Loucy (cell line): ENCODE results near the gene CDHR2.
A peak's percentile ranks its signal among the peaks of the same experiment; 100 is the strongest.

Experiments
- H2AFZ ChIP-seq: fragments of 200-600 bp; sonication (generic); 2 replicates; pipeline ENCODE4 v1.6.0; 2016; ENCODE audit warnings: antibody characterized with exemption, mild to moderate bottlenecking, low read length, moderate library complexity
- H3F3A ChIP-seq: fragments of 200-600 bp; 2 replicates; pipeline ENCODE4 v1.6.0; 2016; ENCODE audit warnings: antibody characterized with exemption, low read depth, mild to moderate bottlenecking
- H3K27me3 ChIP-seq: fragments of 200-600 bp; sonication (generic); 2 replicates; pipeline ENCODE4 v1.6.1; 2014; ENCODE audit warnings: low read length, mild to moderate bottlenecking; ENCODE audit not compliant: insufficient read depth, poor library complexity, severe bottlenecking
- H3K36me3 ChIP-seq: fragments of 200-600 bp; sonication (generic); 2 replicates; pipeline ENCODE4 v1.6.1; 2016; ENCODE audit warnings: low read length; ENCODE audit not compliant: insufficient read depth
- H3K4me1 ChIP-seq: fragments of 200-600 bp; sonication (generic); 2 replicates; pipeline ENCODE4 v1.5.1; 2014; ENCODE audit warnings: low read length, mild to moderate bottlenecking; ENCODE audit not compliant: insufficient read depth, poor library complexity, severe bottlenecking
- H3K4me2 ChIP-seq: fragments of 200-600 bp; sonication (generic); 2 replicates; pipeline ENCODE4 v1.6.0; 2014; ENCODE audit warnings: antibody characterized with exemption, low read length, low read depth, mild to moderate bottlenecking; ENCODE audit not compliant: poor library complexity, severe bottlenecking
- H3K4me3 ChIP-seq: fragments of 200-600 bp; sonication (generic); 2 replicates; pipeline ENCODE4 v1.5.1; 2014; ENCODE audit warnings: low read length, mild to moderate bottlenecking, mixed read lengths; ENCODE audit not compliant: poor library complexity, severe bottlenecking
- H3K79me2 ChIP-seq: fragments of 200-600 bp; sonication (generic); 2 replicates; pipeline ENCODE4 v1.6.1; 2014; ENCODE audit warnings: low read length; ENCODE audit not compliant: insufficient read depth
- H3K9ac ChIP-seq: fragments of 200-600 bp; sonication (generic); 2 replicates; pipeline ENCODE4 v1.6.0; 2014; ENCODE audit warnings: mild to moderate bottlenecking, low read depth, low read length, moderate library complexity; ENCODE audit not compliant: poor library complexity, severe bottlenecking
- H3K9me2 ChIP-seq: fragments of 200-600 bp; sonication (generic); replicated peaks from 2 replicates; pipeline ENCODE4 v1.6.1; 2016; ENCODE audit warnings: low read depth, low read length, mixed read lengths
- H3K9me3 ChIP-seq: fragments of 200-600 bp; sonication (generic); 2 replicates; pipeline ENCODE4 v1.6.1; 2014; ENCODE audit warnings: mild to moderate bottlenecking, antibody characterized with exemption, low read length, low read depth; ENCODE audit not compliant: insufficient read depth
- H4K20me1 ChIP-seq: fragments of 200-600 bp; sonication (generic); 2 replicates; pipeline ENCODE4 v1.6.0; 2014; ENCODE audit warnings: antibody characterized with exemption, low read length, mild to moderate bottlenecking; ENCODE audit not compliant: insufficient read depth, poor library complexity, severe bottlenecking
- EZH2phosphoT487 ChIP-seq: fragments of 200-600 bp; IDR thresholded peaks from 2 replicates; pipeline ENCODE4 v1.6.1; 2018; ENCODE audit warnings: antibody characterized with exemption, mild to moderate bottlenecking, moderate library complexity, borderline replicate concordance
- TF ChIP-seq, protein P1 (sequence below): fragments of 200-600 bp; sonication (generic); conservative IDR thresholded peaks from 2 replicates; pipeline ENCODE4 v1.5.1; 2014; ENCODE audit warnings: mild to moderate bottlenecking, antibody characterized with exemption, low read length

CDHR2 gene

GRCh38 chr5:176578391-176578808 is 29.3 kb downstream of the CDHR2 start:
- H3K27me3 ChIP-seq: no peaks in the 10 kb centered on the region
- no peak overlapping the region for H3K4me2 ChIP-seq
- H3K4me3 ChIP-seq: no peak overlapping the region
- H3K9me2 ChIP-seq: no peaks in the 10 kb centered on the region
- no peaks in the 10 kb centered on the region for H3K4me1 ChIP-seq
- no peaks in the 10 kb centered on the region for H3K36me3 ChIP-seq
- H2AFZ ChIP-seq: no peak overlapping the region
- H4K20me1 ChIP-seq: no peaks in the 10 kb centered on the region
- H3F3A ChIP-seq: no peaks in the 10 kb centered on the region
- no peak overlapping the region for H3K9ac ChIP-seq
- TF ChIP-seq, protein P1, sequence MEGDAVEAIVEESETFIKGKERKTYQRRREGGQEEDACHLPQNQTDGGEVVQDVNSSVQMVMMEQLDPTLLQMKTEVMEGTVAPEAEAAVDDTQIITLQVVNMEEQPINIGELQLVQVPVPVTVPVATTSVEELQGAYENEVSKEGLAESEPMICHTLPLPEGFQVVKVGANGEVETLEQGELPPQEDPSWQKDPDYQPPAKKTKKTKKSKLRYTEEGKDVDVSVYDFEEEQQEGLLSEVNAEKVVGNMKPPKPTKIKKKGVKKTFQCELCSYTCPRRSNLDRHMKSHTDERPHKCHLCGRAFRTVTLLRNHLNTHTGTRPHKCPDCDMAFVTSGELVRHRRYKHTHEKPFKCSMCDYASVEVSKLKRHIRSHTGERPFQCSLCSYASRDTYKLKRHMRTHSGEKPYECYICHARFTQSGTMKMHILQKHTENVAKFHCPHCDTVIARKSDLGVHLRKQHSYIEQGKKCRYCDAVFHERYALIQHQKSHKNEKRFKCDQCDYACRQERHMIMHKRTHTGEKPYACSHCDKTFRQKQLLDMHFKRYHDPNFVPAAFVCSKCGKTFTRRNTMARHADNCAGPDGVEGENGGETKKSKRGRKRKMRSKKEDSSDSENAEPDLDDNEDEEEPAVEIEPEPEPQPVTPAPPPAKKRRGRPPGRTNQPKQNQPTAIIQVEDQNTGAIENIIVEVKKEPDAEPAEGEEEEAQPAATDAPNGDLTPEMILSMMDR: peak; percentile 44
- TF ChIP-seq EZH2phosphoT487: no peak
- H3K9me3 ChIP-seq: no peaks in the 10 kb centered on the region
- no peaks in the 10 kb centered on the region for H3K79me2 ChIP-seq

- Histone ChIP-seq H3F3A (no peaks in the 10 kb centered on the region), H3K4me2 (no peak overlapping the region), H3K36me3 (no peaks in the 10 kb centered on the region), H3K9me2 (no peaks in the 10 kb centered on the region), H3K79me2 (no peaks in the 10 kb centered on the region), H2AFZ (no peak overlapping the region), H3K9ac (no peak overlapping the region), H4K20me1 (no peaks in the 10 kb centered on the region), H3K4me1 (no peaks in the 10 kb centered on the region), H3K9me3 (no peaks in the 10 kb centered on the region), H3K27me3 (no peaks in the 10 kb centered on the region), H3K4me3 (no peak overlapping the region)
- TF ChIP-seq EZH2phosphoT487: no peak
- TF ChIP-seq, protein P1: no peak
Measured at GRCh38 chr5:176579323-176579722, 30.2 kb downstream of the CDHR2 start.

GRCh38 chr5:176581361-176581760 is 32.2 kb downstream of the CDHR2 start:
- no peak overlapping the region for H3K9ac ChIP-seq
- no peaks in the 10 kb centered on the region for H3K4me1 ChIP-seq
- no peaks in the 10 kb centered on the region for H3K79me2 ChIP-seq
- TF ChIP-seq, protein P1: no peak
- no peak for TF ChIP-seq EZH2phosphoT487
- no peak overlapping the region for H3K4me3 ChIP-seq
- no peaks in the 10 kb centered on the region for H3F3A ChIP-seq
- H3K9me3 ChIP-seq: peaks cover 6% of the 10 kb centered on the region; the same call in 1 of the 2 replicates
- no peak overlapping the region for H2AFZ ChIP-seq
- H3K27me3 ChIP-seq: no peaks in the 10 kb centered on the region
- H3K36me3 ChIP-seq: no peaks in the 10 kb centered on the region
- no peaks in the 10 kb centered on the region for H3K9me2 ChIP-seq
- no peak overlapping the region for H3K4me2 ChIP-seq
- no peaks in the 10 kb centered on the region for H4K20me1 ChIP-seq
